Natural killer cell (primary cell): Measurements from ENCODE around the gene SLC41A3. TPM values are rescaled to one million over a fixed set of nuclear protein-coding genes. Genes with fewer than 3 reads are reported as not detected.
A peak's percentile ranks its signal among the peaks of the same experiment; 100 is the strongest.

ENCODE experiments used
- ATAC-seq, 3 donors: fragments of 150-1000 bp in 2 of 3; fragments of 200-7000 bp in 1 of 3; cut with Tn5 transposase; 1 replicate in 1 of 3; 2 replicates in 2 of 3; pipeline ENCODE4 v1.10.0; 2021; ENCODE audit warnings: mild to moderate bottlenecking in 2 of 3, moderate library complexity in 2 of 3
- DNase-seq, 2 donors: peaks; one replicate each; pipeline versions ENCODE4 v3.0.0 to v3.0.0-alpha.2; 2013 to 2021; ENCODE audit warnings: mixed read lengths in 1 of 2
- H3K27ac ChIP-seq: one replicate; pipeline ENCODE4 v1.5.1; 2013; ENCODE audit warnings: mild to moderate bottlenecking, low read length
- H3K27me3 ChIP-seq: one replicate; pipeline ENCODE4 v1.6.1; 2013; ENCODE audit warnings: low read length; ENCODE audit not compliant: control insufficient read depth, insufficient read depth
- H3K36me3 ChIP-seq: one replicate; pipeline ENCODE4 v1.6.1; 2013; ENCODE audit warnings: low read length; ENCODE audit not compliant: control insufficient read depth, insufficient read depth
- H3K4me1 ChIP-seq: one replicate; pipeline ENCODE4 v1.6.1; 2013; ENCODE audit warnings: low read length; ENCODE audit not compliant: control insufficient read depth, insufficient read depth
- H3K4me3 ChIP-seq: one replicate; pipeline ENCODE4 v1.5.1; 2013; ENCODE audit warnings: low read length
- H3K9me3 ChIP-seq: one replicate; pipeline ENCODE4 v1.6.1; 2013; ENCODE audit warnings: low read length; ENCODE audit not compliant: control insufficient read depth, insufficient read depth
- H3K27ac Mint-ChIP-seq, 2 donors: one replicate each; pipeline ENCODE4 v1.8.0; 2022; ENCODE audit warnings: mild to moderate bottlenecking in 2 of 2, mixed read lengths in 2 of 2, moderate library complexity in 1 of 2
- H3K27me3 Mint-ChIP-seq, 2 donors: one replicate each; pipeline ENCODE4 v1.8.0; 2022; ENCODE audit warnings: low read depth in 2 of 2, mixed read lengths in 2 of 2
- H3K36me3 Mint-ChIP-seq: one replicate; pipeline ENCODE4 v1.8.0; 2022; ENCODE audit warnings: mixed read lengths
- H3K4me1 Mint-ChIP-seq, 2 donors: one replicate each; pipeline ENCODE4 v1.8.0; 2022; ENCODE audit warnings: mixed read lengths in 2 of 2
- H3K4me3 Mint-ChIP-seq: one replicate; pipeline ENCODE4 v1.8.0; 2022; ENCODE audit warnings: mild to moderate bottlenecking, moderate library complexity, mixed read lengths
- H3K9me3 Mint-ChIP-seq, 2 donors: one replicate each; pipeline ENCODE4 v1.8.0; 2022; ENCODE audit warnings: mixed read lengths in 2 of 2
- CTCF ChIP-seq: fragments of 200-600 bp; IDR thresholded peaks from one replicate; pipeline ENCODE4 v1.8.0; 2022; ENCODE audit warnings: antibody characterized with exemption
- WGBS: methylation state at CpG from one replicate; pipeline ENCODE4 v1.1.7; 2013; ENCODE audit warnings: missing lambda C conversion rate; ENCODE audit not compliant: insufficient coverage; 5-methylcytosine and 5-hydroxymethylcytosine counted together
- intact Hi-C: fragments of 100-400 bp; cut with micrococcal nuclease; formaldehyde crosslinking; loops from one replicate; pipeline ENCODE4 v1.14.2; 2022
- total RNA-seq, 4 donors: library from RNA; stranded (reverse); fragments of 120-200 nt in 1 of 4; gene quantifications; one replicate each; pipeline versions ENCODE4 v1.2.3 to v1.2.4, GENCODE V29; 2013 to 2022

The SLC41A3 gene
- total RNA-seq, 3 donors from 2014 or later (not counting 1 experiment from before 2014, with no cell fraction given): 24.2 to 29.6 (median 27.1) TPM

GRCh38 chr3:126106336-126107202 is 22.6 kb upstream of the SLC41A3 start:
- 92% methylated on average over 21 of the region's 21 CpGs for WGBS
- no peak overlapping the region for H3K4me3 Mint-ChIP-seq
- H3K36me3 Mint-ChIP-seq: no peaks in the 10 kb centered on the region
- Histone ChIP-seq H3K27ac (no peak overlapping the region), H3K27me3 (no peaks in the 10 kb centered on the region), H3K36me3 (no peaks in the 10 kb centered on the region), H3K9me3 (no peaks in the 10 kb centered on the region), H3K4me1 (no peaks in the 10 kb centered on the region), H3K4me3 (no peak overlapping the region)
- no peak for TF ChIP-seq CTCF
- no peaks in the 10 kb centered on the region for H3K27me3 Mint-ChIP-seq
- DNase-seq (peak in 1 of 2 donors; percentile 12), ATAC-seq (no peak)
- intact Hi-C loops: no loop called here
- H3K27ac Mint-ChIP-seq: no peak overlapping the region
- no peaks in the 10 kb centered on the region for H3K4me1 Mint-ChIP-seq
- H3K9me3 Mint-ChIP-seq: no peaks in the 10 kb centered on the region

GRCh38 chr3:126105691-126106187 is 21.8 kb upstream of the SLC41A3 start:
- no peaks in the 10 kb centered on the region for H3K27me3 Mint-ChIP-seq
- H3K4me1 Mint-ChIP-seq: no peaks in the 10 kb centered on the region
- Histone ChIP-seq H3K36me3 (no peaks in the 10 kb centered on the region), H3K27me3 (no peaks in the 10 kb centered on the region), H3K4me3 (no peak overlapping the region), H3K9me3 (no peaks in the 10 kb centered on the region), H3K4me1 (no peaks in the 10 kb centered on the region), H3K27ac (no peak overlapping the region)
- 90% methylated on average over 15 of the region's 16 CpGs for WGBS
- no peak overlapping the region for H3K27ac Mint-ChIP-seq
- no peak for TF ChIP-seq CTCF
- DNase-seq: peak in 1 of 2 donors; percentile 12
- H3K4me3 Mint-ChIP-seq: no peak overlapping the region
- ATAC-seq: no peak
- H3K9me3 Mint-ChIP-seq: no peaks in the 10 kb centered on the region
- H3K36me3 Mint-ChIP-seq: no peaks in the 10 kb centered on the region
- intact Hi-C loops: no loop called here

GRCh38 chr3:126104742-126105605 is 21.1 kb upstream of the SLC41A3 start:
- Mint-ChIP-seq H3K9me3 (no peaks in the 10 kb centered on the region), H3K36me3 (no peaks in the 10 kb centered on the region), H3K4me1 (no peaks in the 10 kb centered on the region), H3K4me3 (no peak overlapping the region), H3K27me3 (no peaks in the 10 kb centered on the region), H3K27ac (no peak overlapping the region)
- Histone ChIP-seq H3K9me3 (no peaks in the 10 kb centered on the region), H3K4me3 (no peak overlapping the region), H3K4me1 (no peaks in the 10 kb centered on the region), H3K27ac (no peak overlapping the region), H3K27me3 (no peaks in the 10 kb centered on the region), H3K36me3 (no peaks in the 10 kb centered on the region)
- TF ChIP-seq CTCF: no peak
- DNase-seq (peak in 1 of 2 donors; percentile 6), ATAC-seq (no peak)
- WGBS: 84% methylated on average over 15 of the region's 15 CpGs
- intact Hi-C loops: no loop called here
